ENCODE results near the gene CLIC6.

Gene CLIC6

DNA sequence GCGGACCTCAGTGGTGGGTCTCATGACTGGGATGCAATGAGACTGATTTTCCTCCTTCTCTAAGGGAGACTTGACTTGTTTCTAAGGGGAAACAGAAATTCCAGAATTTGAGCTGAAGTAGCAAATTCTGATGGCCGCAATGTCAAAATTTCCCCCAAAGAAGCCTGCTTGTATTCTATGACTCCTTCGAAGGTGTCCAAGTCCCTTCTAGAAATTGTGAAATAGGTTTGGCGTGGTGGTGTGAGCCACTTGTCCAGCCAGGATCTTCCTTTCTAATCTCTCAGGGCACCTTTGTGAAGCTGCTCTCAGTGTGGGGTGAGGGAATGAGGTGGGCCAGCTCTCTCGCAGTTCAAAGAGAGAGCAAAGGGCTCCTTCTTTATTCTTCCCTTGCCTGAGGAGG is 19.9 kb downstream of the CLIC6 start:
- no peak for DNase-seq (ENCODE audit: low spot score)
- in situ Hi-C loops (cut with MboI; ENCODE audit: low pct_unique_long_range_greater_than_20kb, low sequenced_read_pairs, unreplicated experiment), result loop anchor here (25.0 kb wide), 1 partner anchor 199 kb away; no protein-coding TSS in a partner anchor
- TF ChIP-seq, protein P1, sequence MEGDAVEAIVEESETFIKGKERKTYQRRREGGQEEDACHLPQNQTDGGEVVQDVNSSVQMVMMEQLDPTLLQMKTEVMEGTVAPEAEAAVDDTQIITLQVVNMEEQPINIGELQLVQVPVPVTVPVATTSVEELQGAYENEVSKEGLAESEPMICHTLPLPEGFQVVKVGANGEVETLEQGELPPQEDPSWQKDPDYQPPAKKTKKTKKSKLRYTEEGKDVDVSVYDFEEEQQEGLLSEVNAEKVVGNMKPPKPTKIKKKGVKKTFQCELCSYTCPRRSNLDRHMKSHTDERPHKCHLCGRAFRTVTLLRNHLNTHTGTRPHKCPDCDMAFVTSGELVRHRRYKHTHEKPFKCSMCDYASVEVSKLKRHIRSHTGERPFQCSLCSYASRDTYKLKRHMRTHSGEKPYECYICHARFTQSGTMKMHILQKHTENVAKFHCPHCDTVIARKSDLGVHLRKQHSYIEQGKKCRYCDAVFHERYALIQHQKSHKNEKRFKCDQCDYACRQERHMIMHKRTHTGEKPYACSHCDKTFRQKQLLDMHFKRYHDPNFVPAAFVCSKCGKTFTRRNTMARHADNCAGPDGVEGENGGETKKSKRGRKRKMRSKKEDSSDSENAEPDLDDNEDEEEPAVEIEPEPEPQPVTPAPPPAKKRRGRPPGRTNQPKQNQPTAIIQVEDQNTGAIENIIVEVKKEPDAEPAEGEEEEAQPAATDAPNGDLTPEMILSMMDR (IDR thresholded peaks at IDR 0.05; ENCODE audit: extremely low read depth, insufficient read depth, missing control alignments), result no peak

DNA sequence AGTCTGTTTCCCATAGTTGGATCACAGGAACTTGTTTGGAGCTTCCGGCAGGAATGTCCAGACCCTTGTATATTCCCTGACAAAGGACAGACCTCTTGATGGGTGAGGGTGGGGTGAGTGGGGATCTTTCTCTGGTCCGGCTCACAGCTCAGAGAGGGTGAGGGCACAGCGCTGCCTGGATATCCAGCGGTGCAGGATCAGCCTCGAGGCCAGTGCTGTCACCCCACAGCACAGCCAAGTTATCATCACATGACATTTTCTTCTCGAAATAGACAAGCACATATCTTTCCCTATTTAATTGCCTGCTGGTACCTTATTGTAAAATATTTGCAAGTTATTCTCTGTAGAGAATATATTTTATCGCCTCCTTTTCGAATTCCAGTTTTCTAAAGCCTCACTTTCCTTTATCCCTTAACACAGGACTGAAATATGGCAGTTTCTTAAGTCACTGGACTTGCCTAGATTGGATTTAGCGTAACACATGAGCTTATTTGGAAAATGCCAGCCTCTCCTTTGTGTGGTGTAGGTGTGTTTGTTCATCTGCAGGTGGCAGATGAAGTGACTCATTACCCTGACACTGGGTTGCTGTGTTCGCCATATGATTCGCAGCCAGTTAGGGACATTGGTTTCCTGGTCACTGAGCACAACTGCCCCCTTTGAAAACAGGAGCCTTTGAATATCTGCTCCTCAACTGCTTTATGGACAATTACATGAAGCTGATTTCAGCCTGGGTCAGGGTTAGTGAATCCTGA is 21.4 kb downstream of the CLIC6 start:
- TF ChIP-seq, protein P1 (IDR thresholded peaks at IDR 0.05; ENCODE audit: extremely low read depth, insufficient read depth, missing control alignments), result no peak
- DNase-seq (ENCODE audit: low spot score), result no peak
- in situ Hi-C loops (cut with MboI; ENCODE audit: low pct_unique_long_range_greater_than_20kb, low sequenced_read_pairs, unreplicated experiment), result loop anchor here (25.0 kb wide), 1 partner anchor 197 kb away; no protein-coding TSS in a partner anchor

DNA sequence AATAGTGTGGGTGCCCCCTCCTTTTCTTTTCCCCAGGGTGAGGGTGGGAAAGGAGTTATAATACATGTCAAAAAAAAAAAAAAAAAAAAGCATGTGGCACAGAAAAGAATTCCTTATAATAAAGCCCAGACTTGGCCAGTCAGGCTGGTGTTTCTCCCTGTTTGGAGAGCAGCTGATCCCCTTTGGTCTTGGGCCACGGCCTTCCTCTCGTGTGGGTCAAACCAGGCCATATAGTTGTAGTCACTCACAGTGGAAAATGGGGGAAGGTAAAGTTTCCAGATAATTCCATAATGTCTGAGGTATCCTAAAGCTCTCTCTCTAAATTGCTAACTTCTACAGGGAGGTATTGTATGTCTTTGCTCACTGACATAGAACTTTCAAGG is 22.0 kb downstream of the CLIC6 start:
- no peak for DNase-seq (ENCODE audit: low spot score)
- in situ Hi-C loops (cut with MboI; ENCODE audit: low pct_unique_long_range_greater_than_20kb, low sequenced_read_pairs, unreplicated experiment), result loop anchor here (25.0 kb wide), 1 partner anchor 197 kb away; no protein-coding TSS in a partner anchor
- TF ChIP-seq, protein P1 (IDR thresholded peaks at IDR 0.05; ENCODE audit: extremely low read depth, insufficient read depth, missing control alignments), result no peak

DNA sequence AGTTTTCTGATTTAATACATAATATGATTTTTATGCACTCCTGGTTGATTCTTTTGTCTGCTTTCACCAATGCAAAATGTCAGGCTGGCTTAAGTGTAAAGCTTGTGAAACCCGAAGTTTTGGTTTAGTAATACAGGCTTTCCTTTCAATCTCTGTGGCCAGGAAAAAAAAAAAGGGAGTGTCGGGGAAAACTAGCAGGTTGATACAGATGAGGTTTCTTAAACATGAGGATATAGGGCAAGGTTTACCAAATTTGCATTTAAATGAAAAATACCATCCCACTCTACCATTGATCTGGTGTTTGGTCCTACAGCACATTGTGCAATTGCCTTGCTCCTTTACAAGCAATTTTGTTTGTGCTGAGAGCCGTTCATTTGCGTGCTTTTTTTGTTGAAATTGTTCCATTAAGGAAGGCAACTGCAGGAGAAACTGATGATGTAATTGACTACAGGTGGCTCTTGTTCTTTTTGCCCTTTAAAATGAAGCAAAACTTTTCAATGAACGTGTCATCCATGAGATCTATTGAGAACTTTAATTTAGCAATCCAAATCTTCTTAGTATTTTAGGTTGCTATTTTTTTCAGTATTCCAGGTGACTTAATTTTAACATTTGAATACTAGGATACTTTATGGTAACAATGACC is 22.7 kb downstream of the CLIC6 start:
- DNase-seq (ENCODE audit: low spot score), result no peak
- TF ChIP-seq, protein P1 (IDR thresholded peaks at IDR 0.05; ENCODE audit: extremely low read depth, insufficient read depth, missing control alignments), result no peak
- in situ Hi-C loops (cut with MboI; ENCODE audit: low pct_unique_long_range_greater_than_20kb, low sequenced_read_pairs, unreplicated experiment), result loop anchor here (25.0 kb wide), 1 partner anchor 196 kb away; no protein-coding TSS in a partner anchor

DNA sequence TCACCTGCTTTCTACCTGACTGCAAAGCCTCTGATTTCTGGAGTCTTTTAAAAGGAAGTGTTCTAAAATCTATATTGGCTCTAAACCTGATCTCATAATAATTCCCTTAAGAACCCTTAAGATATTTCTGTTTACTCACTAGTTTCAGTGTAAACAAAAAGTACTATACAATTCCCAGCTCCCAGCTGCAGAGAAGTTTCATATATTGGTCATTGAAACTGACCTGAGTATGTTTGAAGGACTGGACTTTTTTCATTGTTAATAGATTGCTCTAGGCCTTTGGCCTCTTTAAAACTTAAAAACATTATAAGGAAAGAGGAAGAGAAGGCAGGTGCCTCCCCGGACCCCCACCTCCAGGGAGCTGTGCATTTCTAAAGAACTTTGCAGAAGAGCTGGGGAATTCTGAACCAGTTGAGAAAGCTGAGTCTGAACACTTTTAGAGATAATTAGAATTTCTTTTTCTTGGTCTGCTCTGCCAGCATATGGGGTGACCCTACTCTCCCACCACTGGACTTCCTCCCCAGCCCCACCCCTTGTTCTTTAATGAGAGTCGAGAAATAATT is 23.7 kb downstream of the CLIC6 start:
- DNase-seq (ENCODE audit: low spot score), result no peak
- TF ChIP-seq, protein P1 (IDR thresholded peaks at IDR 0.05; ENCODE audit: extremely low read depth, insufficient read depth, missing control alignments), result no peak
- in situ Hi-C loops (cut with MboI; ENCODE audit: low pct_unique_long_range_greater_than_20kb, low sequenced_read_pairs, unreplicated experiment), result loop anchor here (25.0 kb wide), 1 partner anchor 195 kb away; no protein-coding TSS in a partner anchor

DNA sequence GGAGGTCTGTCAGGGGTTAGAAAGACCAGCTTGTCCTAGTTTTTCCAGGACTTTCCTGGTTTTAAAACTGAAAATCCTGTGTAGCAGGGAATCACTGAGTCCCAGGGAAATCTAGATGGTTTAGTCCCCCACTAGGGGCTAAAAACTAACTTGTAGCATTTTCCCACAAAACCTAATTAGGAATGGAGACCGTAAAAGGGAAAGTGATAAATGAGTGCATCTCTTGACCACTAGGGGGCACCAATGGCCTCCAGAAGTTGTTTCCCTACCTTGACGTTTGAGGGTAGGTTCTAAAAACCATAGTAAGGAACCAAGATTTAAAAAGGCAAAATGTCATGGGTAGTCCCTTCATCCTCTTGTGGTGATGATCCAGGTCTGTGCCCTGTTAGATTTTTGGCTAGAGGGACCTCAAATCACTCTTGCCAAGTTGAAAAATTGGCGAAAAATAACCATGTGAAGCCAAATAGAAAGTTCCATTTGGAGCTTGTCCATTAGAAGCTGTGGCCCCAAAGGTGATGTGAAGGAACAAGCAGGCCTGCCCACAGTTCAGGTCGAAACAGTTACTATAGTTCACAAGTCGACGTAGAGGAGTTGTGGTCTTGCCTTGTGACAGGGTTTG is 24.5 kb downstream of the CLIC6 start:
- in situ Hi-C loops (cut with MboI; ENCODE audit: low pct_unique_long_range_greater_than_20kb, low sequenced_read_pairs, unreplicated experiment), result loop anchor here (25.0 kb wide), 1 partner anchor 194 kb away; no protein-coding TSS in a partner anchor
- TF ChIP-seq, protein P1 (IDR thresholded peaks at IDR 0.05; ENCODE audit: extremely low read depth, insufficient read depth, missing control alignments), result peak; percentile 68
- DNase-seq (ENCODE audit: low spot score), result peak; percentile 62
